GM21786 (cell line): ENCODE measurements around the gene SLC35F3.

ENCODE experiments used
- ATAC-seq: cut with Tn5 transposase; IDR thresholded peaks from one replicate; pipeline ENCODE4 v1.9.1; 2021; ENCODE audit not compliant: unreplicated experiment

Gene SLC35F3

GRCh38 chr1:234309598-234310459 lies 405.4 kb downstream of the SLC35F3 start:
- ATAC-seq = peak; percentile 90

GRCh38 chr1:234310460-234310817 lies 406.0 kb downstream of the SLC35F3 start:
- no peak for ATAC-seq

- ATAC-seq = no peak
Measured at GRCh38 chr1:234311414-234311813, 406.9 kb downstream of the SLC35F3 start.

DNA sequence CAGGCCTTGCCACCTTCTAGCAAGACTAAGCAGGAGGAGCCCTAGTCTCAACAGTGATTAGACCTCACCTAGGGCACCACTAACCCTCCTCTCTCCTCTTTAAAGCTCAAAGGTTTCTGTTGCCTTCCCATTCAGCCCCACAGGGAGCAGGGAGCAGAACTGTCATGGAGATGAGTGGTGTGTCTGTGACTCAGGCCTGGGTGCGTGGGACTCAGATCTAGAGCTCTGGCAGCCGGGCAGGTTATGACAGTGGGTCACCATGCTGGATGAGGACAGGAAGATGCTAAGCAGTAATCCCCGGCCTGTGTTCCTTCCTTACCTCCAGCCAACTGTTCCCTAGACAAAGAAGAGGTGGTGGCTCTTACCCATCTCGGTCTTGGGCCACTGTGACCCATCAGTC lies 408.7 kb downstream of the SLC35F3 start:
- no peak for ATAC-seq

DNA sequence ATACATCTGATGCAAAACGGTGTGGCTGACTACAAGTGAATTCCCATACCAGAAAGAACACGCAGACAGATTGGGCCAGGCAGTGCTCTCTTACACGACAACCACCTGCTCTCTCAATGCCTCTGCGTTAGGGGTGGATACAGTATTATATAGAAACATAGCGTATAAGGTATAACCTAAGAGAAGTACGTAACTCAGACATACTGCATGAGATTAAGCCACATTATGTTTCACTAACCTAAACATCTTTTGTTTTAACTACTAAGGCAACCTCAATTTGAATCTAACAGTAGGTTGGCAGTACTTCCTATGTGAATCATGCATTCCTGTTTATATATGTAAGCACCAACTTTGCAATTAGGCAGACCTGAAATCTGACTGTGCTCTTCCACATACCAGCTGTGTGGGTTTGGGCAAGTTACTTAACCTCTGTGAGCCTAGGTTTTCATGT lies 410.6 kb downstream of the SLC35F3 start:
- no peak for ATAC-seq

DNA sequence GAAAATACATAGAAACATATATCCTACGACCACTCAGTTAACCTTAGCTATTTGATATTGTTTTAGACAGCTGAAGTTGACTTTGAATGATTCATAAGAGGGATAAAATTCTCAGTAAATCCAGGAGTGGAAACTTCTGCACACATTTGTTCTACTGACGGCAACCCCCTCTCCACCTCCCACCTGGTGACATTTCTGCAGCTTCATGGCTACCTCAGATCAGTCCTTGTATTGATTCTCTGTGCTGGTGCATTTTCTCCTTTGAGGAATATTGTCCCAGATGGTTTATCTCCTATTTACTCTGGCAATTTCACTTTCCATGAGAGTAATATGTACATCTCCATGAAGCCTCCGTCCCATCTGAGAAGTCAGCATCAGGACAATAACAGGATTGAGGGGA lies 411.1 kb downstream of the SLC35F3 start:
- no peak for ATAC-seq

DNA sequence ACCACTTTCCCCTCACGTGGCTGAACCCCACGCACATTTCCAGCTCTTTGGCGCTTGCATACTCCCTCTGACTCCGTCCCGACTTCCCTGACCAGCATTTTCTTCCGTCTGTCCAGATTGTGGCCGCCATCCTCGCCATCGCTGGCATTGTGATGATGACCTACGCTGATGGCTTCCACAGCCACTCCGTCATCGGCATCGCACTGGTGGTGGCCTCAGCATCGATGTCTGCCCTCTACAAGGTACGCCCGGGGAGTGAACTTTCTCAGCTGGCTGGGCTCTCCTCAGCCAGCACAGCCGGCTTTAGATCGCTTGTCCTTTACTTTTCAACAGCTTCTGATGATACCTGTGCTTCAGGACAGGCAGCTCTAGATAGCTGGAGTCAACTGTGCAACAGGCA lies 412.0 kb downstream of the SLC35F3 start:
- no peak for ATAC-seq

DNA sequence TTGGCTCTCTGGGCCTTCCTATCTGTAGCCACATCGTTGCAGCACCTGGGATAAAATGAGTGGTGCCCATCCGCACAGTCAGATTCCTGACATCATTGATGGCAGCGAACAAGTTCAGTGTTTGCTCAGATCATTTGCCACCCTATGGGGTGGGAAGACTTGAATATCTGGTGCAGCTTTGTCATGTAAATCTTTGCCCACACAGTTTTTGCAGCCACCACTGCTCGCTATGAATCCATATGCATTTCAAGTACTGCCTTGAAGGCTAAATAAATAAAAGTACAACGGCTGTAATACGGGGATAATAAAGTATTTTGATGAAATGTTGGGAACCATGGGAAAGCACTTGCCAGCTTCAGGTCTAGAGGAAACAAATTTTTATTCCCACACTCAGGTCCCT lies 412.5 kb downstream of the SLC35F3 start:
- ATAC-seq = no peak

GRCh38 chr1:234320069-234320468 lies 415.6 kb downstream of the SLC35F3 start:
- no peak for ATAC-seq

GRCh38 chr1:234320549-234320948 lies 416.1 kb downstream of the SLC35F3 start:
- ATAC-seq = no peak

- no peak for ATAC-seq
Measured at GRCh38 chr1:234321231-234321630, 416.8 kb downstream of the SLC35F3 start.

GRCh38 chr1:234322097-234322496 lies 417.6 kb downstream of the SLC35F3 start:
- no peak for ATAC-seq

DNA sequence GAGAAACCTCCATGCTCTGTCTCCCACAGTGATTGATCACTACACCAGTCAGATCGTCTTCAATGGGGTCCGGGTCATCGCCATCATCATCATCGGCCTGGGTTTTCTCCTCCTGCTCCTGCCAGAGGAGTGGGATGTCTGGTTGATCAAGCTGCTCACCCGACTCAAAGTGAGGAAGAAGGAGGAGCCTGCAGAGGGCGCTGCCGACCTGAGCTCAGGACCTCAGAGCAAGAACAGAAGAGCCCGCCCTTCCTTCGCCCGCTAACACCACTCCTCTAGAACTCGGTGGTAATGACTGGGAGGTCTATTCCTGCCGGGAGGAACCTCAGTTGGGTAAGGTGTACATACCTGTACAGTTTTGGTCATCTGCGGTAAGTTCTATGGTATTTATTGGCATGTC lies 418.5 kb downstream of the SLC35F3 start:
- peak; percentile 46 for ATAC-seq

GRCh38 chr1:234324821-234325220 lies 420.3 kb downstream of the SLC35F3 start:
- ATAC-seq = no peak

GRCh38 chr1:234325878-234326496 lies 421.5 kb downstream of the SLC35F3 start:
- ATAC-seq = peak; percentile 7

DNA sequence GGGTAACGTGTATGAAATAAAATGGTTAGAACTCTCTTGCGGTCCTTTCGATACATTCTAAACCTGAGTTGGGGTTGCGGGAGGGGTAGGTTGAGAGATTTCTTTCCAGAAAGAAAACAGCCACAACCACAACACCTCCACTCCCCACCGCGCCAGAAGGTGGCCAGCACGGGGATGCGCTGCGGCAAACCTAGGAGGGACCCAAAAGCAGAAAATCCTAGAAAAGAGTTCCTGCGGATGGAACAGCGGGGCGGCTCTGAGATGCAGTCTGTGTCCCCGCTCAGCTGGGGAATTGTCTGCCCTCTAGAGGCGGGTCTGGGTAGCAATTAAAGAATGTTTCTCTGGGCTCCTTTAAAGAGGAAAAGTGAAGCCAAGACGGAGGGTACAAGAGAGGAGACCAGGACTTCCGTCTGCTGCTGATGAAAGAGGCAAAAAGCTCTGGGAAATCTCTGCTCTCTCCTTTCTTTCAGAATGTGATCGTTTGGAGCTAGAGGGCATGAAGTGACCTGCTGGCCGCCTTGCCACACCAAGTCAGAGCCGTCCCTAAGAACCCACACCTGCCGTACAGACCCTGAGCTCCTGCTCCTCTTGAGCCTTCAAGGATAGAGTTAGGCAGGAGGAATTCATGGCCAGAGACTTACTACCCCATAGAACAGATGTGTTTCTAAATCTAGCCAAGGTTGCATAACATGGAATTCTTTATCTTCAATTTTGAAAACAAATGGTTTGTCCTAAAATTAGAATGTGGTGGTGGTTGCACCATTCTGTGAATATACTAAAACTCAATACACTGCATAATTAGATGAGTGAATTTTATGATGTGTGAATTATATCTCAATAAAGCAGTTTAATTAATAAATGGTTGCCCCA lies 422.3 kb downstream of the SLC35F3 start:
- ATAC-seq = peak; percentile 76

- no peak for ATAC-seq
Measured at GRCh38 chr1:234327577-234328164, 423.2 kb downstream of the SLC35F3 start.

- ATAC-seq = no peak
Measured at GRCh38 chr1:234330843-234331215, 426.4 kb downstream of the SLC35F3 start.

DNA sequence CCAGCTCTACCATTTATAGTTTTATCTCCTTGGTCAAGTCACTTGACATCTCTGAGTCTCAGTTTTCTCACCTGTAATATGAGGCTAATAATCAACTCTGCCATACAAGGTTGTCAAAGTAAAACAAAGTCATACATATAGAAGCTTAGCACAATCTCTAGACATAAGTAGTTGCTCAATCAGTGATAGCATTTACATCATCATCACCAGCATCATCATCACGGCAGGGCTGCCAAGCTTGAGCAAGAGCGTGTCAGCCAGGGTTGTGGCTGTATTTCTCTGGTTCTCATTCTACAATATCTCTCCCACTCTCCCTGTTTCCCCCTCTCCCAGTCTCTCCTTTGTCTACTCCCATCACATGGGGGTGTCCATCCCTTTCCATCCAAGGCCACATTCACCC lies 427.0 kb downstream of the SLC35F3 start:
- no peak for ATAC-seq

DNA sequence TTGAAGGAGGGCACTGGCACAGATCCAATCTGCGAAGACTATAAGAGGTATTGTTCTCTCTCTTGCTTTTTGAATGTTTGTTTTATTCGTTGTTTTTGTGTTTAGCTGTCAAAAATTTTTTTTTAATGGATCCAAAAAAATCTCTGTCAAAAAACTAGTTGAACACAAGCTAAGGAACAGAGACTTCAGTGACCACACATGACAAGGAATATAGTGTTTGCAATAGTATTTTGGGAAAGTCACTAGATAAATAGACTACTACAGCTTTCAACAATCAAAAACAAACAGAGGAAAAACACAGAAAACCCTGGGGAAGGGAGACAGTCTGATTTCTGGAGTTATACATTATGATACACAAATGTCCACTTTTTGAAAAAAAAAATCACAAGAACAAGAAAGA lies 431.9 kb downstream of the SLC35F3 start:
- ATAC-seq = no peak

- no peak for ATAC-seq
Measured at GRCh38 chr1:234337233-234337632, 432.8 kb downstream of the SLC35F3 start.
